Right ventricle myocardium superior (tissue), 1 donor: ENCODE data around the gene KRT1. TPM values are rescaled to one million over a fixed set of nuclear protein-coding genes. Genes with fewer than 3 reads are reported as not detected.

Experiments used
- ATAC-seq: fragments of 200-7000 bp; cut with Tn5 transposase; one replicate; pipeline ENCODE4 v1.9.1; 2020; ENCODE audit warnings: mild to moderate bottlenecking; ENCODE audit not compliant: poor library complexity
- DNase-seq: peaks from one replicate; pipeline ENCODE4 v3.0.0-alpha.2; 2020
- intact Hi-C: fragments of 100-400 bp; cut with DNase I; formaldehyde crosslinking; loops from one replicate; pipeline ENCODE4 v1.11.2; 2022
- total RNA-seq: library from RNA; stranded (reverse); fragmentation: NEBNext Ultra II Directional; extraction: Animal tissue kit (Norgen Biotek cat#: 25700); gene quantifications from one replicate; pipeline ENCODE4 v1.2.1, GENCODE V29; 2021
- donor health status: DM: no; HTN: yes; CAD: no; lungs with severe emphysema.

The KRT1 gene
- total RNA-seq, 1 donor from 2014 or later, result not detected

DNA sequence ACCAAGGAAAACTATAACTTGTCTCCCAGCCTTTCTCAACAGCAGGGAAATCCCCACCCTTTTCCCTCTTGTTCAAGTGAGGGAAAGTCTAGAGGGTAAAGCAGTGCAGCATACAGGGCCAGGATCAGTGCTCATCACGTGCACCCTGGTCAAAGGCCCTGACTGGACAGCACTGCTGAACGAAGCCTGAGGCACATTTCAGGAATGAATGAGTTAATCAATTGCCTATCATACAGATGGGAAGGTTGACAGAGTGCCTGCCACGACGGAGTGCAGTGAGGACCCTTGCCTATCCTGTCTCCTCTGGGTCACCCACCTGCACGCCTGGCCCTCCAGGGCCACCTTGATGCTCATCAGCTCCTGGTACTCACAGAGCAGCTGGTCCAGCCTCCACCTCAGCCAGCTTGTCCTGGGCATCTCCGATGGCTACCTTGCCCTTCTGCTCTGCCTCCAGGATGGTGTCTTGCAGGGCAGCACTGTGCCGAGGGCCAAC, 50.2 kb downstream of the KRT1 start:
- ATAC-seq (no peak), DNase-seq (no peak)
- intact Hi-C loops, result no loop called here

DNA sequence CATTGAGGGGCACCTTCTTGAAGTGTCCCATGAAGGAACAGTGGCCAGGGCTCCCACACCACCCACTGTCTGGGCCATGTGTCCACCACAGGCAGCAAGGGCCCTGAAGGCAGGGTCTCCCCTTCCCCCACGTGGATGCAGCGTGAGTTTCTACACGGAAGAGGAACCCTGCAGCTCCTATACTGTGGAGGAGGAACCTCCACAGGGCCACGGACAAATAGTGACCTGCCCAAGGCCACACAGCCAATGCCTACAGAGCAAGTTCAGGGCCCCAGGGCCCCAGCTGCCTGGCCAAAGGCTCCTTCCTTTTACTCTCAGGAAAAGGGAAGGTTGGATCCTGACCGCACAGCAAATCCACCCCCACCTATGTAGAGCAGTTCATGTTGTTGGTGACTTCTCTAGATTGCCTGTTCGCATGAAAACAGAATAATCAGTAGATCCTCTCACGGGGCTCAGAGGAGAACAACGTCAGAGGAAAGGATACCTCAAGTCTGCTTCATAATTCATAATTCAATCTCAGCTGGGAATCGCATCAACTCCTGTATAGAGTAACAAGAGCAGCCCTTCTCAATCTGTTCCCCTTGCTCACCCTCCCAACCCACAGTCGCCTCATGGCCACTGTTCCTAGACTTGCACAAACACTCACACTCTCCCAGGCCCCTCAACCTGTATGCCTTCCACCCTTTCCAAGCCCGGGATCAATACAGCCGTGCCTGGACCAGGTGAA, 50.8 kb downstream of the KRT1 start:
- intact Hi-C loops, result no loop called here
- no peak for ATAC-seq
- no peak for DNase-seq

DNA sequence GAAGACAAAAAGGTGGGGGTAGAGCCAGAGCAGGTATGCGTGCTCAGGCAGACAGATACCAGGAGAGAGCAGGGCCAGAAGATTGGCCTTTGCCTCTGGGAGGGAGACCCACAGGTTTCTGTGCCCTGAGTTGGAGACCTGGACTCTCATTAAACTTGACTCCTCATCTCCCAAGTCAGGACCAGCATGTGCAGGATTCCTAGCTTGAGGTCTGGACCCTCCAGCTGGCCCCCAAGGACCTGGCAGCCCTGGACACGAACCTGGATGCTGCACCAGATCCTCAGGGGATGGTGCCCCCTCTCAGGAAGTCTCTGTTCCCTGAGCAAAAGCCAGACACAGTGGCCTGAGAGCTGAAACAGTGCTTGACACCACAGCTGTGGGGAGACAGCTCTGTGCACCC, 51.4 kb downstream of the KRT1 start:
- ATAC-seq, result no peak
- intact Hi-C loops, result no loop called here
- no peak for DNase-seq

DNA sequence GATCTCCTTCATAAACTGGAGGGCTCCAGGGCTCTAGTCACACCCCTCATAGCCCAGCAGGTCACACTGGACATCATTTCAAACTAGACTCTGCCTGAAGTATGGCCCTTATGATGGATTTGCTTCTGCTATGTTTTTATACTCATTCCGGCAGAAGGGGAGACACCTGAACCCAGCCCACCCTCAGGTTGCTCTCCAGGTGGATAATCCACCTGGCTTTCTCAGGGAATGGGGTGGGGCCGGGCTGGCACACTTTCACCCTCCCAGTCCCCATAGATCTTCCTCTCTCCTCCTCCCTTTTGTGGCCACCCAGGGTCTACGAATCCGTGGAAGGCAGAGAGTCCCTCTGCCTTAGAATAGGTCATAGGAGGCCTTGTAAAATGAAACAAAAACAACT, 52.1 kb downstream of the KRT1 start:
- ATAC-seq (no peak), DNase-seq (no peak)

GRCh38 chr12:52627395-52628110, 52.7 kb downstream of the KRT1 start:
- intact Hi-C loops, result no loop called here
- DNase-seq (no peak), ATAC-seq (no peak)

More for the DNA sequence above, 52.1 kb downstream of the KRT1 start:
- intact Hi-C loops, result no loop called here

Other genes starting within 250 kb of the KRT1 start
- not detected for gene KRT75, start 246.0 kb downstream of the KRT1 start, total RNA-seq
- gene KRT6B, start 228.3 kb downstream of the KRT1 start, total RNA-seq, result not detected
- not detected for gene KRT6C, start 206.6 kb downstream of the KRT1 start, total RNA-seq
- not detected for gene KRT6A, start 187.2 kb downstream of the KRT1 start, total RNA-seq
- gene KRT5, start 160.0 kb downstream of the KRT1 start, total RNA-seq, result not detected
- not detected for gene KRT71, start 127.3 kb downstream of the KRT1 start, total RNA-seq
- not detected for gene KRT74, start 106.6 kb downstream of the KRT1 start, total RNA-seq
- not detected for gene KRT72, start 78.9 kb downstream of the KRT1 start, total RNA-seq
- gene KRT73, start 61.8 kb downstream of the KRT1 start, total RNA-seq, result not detected
- not detected for gene KRT2, start 28.2 kb downstream of the KRT1 start, total RNA-seq
- not detected for gene KRT77, start 23.1 kb upstream of the KRT1 start, total RNA-seq
- not detected for gene KRT76, start 96.9 kb upstream of the KRT1 start, total RNA-seq
- not detected for gene KRT3, start 115.7 kb upstream of the KRT1 start, total RNA-seq
- not detected for gene KRT4, start 133.7 kb upstream of the KRT1 start, total RNA-seq
- gene KRT79, start 153.9 kb upstream of the KRT1 start, total RNA-seq, result not detected
- gene KRT78, start 168.6 kb upstream of the KRT1 start, total RNA-seq, result not detected
- gene KRT8, start 224.7 kb upstream of the KRT1 start, total RNA-seq, result 104 TPM